Hepatocyte (in vitro differentiated cells): ENCODE data around the gene TFAP2B.

Experiments
- EZH2 ChIP-seq: fragments of 200-600 bp; sonication (generic); IDR thresholded peaks from 2 replicates; pipeline ENCODE4 v1.6.1; 2016; ENCODE audit warnings: antibody characterized with exemption, mild to moderate bottlenecking, borderline replicate concordance
- EZH2phosphoT487 ChIP-seq: fragments of 200-600 bp; sonication (generic); IDR thresholded peaks from one replicate; pipeline ENCODE4 v1.6.1; 2018; ENCODE audit warnings: antibody characterized with exemption, mild to moderate bottlenecking, low read depth, moderate library complexity; ENCODE audit not compliant: unreplicated experiment, severe bottlenecking
- TF ChIP-seq, protein P1 (sequence below): fragments of 200-600 bp; sonication (generic); IDR thresholded peaks from 2 replicates; pipeline ENCODE4 v1.5.1; 2016; ENCODE audit warnings: antibody characterized with exemption, mild to moderate bottlenecking; ENCODE audit not compliant: poor library complexity

- no peak for TF ChIP-seq EZH2phosphoT487
- TF ChIP-seq, protein P1, sequence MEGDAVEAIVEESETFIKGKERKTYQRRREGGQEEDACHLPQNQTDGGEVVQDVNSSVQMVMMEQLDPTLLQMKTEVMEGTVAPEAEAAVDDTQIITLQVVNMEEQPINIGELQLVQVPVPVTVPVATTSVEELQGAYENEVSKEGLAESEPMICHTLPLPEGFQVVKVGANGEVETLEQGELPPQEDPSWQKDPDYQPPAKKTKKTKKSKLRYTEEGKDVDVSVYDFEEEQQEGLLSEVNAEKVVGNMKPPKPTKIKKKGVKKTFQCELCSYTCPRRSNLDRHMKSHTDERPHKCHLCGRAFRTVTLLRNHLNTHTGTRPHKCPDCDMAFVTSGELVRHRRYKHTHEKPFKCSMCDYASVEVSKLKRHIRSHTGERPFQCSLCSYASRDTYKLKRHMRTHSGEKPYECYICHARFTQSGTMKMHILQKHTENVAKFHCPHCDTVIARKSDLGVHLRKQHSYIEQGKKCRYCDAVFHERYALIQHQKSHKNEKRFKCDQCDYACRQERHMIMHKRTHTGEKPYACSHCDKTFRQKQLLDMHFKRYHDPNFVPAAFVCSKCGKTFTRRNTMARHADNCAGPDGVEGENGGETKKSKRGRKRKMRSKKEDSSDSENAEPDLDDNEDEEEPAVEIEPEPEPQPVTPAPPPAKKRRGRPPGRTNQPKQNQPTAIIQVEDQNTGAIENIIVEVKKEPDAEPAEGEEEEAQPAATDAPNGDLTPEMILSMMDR: no peak
- TF ChIP-seq EZH2: no peak
These were observed 43.0 kb downstream of the TFAP2B start for GRCh38 chr6:50861692-50862091.
